ENCODE measurements around the gene NKX2-4.

- TF ChIP-seq CTCF (IDR thresholded peaks at IDR 0.05) (no peak), POLR2A (IDR thresholded peaks at IDR 0.05) (no peak), POLR2AphosphoS5 (IDR thresholded peaks at IDR 0.05) (no peak)
Measured at GRCh38 chr20:21437816-21438215, 40.5 kb upstream of the NKX2-4 start.
